GM12872 (cell line): ENCODE measurements around the gene EXO5.

Source experiments
- TF ChIP-seq, protein P1 (sequence below): IDR thresholded peaks from 3 replicates; pipeline ENCODE4 v1.5.1; 2011; ENCODE audit warnings: low read depth, mild to moderate bottlenecking, low read length, moderate library complexity; ENCODE audit not compliant: insufficient read depth

The EXO5 gene, protein sequence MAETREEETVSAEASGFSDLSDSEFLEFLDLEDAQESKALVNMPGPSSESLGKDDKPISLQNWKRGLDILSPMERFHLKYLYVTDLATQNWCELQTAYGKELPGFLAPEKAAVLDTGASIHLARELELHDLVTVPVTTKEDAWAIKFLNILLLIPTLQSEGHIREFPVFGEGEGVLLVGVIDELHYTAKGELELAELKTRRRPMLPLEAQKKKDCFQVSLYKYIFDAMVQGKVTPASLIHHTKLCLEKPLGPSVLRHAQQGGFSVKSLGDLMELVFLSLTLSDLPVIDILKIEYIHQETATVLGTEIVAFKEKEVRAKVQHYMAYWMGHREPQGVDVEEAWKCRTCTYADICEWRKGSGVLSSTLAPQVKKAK

DNA sequence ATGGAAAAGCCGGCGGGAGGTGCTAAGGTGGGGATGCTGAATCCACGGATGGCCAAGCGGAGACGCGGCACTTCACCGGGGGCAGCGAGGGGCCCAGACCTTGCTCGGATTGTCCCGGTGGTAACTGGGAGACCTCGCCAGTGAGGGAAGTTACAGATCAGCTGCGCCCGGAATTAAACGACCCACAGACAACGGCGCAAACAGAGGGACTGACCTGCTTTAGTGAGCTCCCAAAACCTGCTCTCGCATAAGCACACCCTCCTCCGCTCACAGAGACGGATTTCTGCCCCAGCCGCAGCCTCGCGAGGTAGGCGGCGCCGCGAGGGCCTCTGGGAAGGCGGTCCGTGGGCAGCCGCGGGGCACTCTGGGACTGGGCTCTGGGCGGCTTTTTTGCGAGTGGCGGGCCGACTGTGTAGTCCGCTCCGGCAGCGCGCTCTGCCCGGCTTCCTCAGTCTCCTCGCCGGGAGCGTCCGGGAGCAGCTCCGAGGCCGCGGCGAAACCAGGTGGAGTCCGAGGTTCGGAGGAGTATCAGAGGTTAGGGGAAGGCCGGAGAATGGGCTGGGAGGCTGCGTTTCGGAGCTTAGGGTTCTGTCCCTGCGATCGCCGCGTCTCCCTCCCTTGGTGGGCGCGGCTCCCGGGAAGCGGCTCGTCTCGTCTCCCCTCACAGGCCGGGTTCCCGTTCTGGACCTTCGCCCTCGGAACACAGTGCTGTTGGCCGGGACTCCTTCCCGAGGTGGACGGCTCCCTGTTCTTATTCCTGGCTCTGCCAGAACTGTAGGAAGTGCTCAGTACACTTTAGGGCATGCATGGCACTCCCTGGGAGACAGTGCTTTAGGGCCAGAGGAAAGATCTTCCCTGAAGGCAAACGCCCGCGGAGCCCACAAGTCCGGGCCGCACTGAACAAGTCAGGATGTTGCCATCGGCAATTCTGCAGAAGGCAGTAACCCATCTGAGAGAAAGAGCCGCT is at the start of gene EXO5:
EXO5 (plus strand) TSS at position 393 of the 967 bp plus-strand sequence. CDS start 5,778 bp downstream, outside the sequence.
- TF ChIP-seq, protein P1, sequence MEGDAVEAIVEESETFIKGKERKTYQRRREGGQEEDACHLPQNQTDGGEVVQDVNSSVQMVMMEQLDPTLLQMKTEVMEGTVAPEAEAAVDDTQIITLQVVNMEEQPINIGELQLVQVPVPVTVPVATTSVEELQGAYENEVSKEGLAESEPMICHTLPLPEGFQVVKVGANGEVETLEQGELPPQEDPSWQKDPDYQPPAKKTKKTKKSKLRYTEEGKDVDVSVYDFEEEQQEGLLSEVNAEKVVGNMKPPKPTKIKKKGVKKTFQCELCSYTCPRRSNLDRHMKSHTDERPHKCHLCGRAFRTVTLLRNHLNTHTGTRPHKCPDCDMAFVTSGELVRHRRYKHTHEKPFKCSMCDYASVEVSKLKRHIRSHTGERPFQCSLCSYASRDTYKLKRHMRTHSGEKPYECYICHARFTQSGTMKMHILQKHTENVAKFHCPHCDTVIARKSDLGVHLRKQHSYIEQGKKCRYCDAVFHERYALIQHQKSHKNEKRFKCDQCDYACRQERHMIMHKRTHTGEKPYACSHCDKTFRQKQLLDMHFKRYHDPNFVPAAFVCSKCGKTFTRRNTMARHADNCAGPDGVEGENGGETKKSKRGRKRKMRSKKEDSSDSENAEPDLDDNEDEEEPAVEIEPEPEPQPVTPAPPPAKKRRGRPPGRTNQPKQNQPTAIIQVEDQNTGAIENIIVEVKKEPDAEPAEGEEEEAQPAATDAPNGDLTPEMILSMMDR = no peak

DNA sequence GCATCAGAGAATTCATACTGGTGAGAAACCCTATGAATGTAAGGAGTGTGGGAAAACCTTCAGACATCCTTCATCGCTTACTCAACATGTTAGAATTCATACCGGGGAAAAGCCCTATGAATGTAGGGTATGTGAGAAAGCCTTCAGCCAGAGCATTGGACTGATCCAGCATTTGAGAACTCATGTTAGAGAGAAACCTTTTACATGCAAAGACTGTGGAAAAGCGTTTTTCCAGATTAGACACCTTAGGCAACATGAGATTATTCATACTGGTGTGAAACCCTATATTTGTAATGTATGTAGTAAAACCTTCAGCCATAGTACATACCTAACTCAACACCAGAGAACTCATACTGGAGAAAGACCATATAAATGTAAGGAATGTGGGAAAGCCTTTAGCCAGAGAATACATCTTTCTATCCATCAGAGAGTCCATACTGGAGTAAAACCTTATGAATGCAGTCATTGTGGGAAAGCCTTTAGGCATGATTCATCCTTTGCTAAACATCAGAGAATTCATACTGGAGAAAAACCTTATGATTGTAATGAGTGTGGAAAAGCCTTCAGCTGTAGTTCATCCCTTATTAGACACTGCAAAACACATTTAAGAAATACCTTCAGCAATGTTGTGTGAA is 45.5 kb upstream of the EXO5 start:
- TF ChIP-seq, protein P1 = no peak

DNA sequence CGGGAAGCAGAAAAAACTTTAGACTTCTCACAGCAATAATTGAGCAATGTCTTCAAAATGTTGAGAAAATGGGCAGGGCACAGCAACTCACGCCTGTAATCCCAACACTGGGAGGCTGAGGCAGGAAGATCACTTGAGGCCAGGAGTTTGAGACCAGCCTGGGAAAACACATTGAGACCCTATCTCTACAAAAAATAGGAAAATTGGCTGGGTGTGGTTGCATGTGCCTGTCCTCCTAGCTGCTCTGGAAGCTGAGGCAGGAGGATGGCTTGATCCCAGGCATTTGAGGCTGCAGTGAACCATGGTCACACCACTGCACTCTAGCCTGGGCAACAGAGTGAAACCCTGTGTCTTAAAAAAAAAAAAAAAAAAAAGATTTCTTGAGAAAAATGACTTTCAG is 39.2 kb upstream of the EXO5 start:
- TF ChIP-seq, protein P1 = no peak

DNA sequence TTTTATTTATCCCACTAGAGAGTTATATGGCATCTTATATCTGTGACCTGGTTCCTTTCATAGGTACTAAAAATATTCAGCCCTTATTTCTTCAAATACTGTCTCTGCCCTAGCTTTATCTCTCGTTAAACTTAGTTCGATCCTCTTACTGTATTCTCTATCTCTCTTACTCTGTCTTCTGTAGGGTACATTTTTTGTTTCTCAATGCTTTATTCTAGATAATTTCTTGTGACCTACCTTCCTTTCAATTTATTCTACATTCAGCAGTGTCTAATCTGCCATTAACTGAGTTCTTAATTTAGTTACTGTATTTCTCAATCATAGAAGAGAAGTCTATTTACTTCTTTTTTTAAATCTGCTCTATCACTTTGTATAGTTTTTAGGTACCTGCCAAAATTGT is 33.3 kb upstream of the EXO5 start:
- TF ChIP-seq, protein P1 = no peak

DNA sequence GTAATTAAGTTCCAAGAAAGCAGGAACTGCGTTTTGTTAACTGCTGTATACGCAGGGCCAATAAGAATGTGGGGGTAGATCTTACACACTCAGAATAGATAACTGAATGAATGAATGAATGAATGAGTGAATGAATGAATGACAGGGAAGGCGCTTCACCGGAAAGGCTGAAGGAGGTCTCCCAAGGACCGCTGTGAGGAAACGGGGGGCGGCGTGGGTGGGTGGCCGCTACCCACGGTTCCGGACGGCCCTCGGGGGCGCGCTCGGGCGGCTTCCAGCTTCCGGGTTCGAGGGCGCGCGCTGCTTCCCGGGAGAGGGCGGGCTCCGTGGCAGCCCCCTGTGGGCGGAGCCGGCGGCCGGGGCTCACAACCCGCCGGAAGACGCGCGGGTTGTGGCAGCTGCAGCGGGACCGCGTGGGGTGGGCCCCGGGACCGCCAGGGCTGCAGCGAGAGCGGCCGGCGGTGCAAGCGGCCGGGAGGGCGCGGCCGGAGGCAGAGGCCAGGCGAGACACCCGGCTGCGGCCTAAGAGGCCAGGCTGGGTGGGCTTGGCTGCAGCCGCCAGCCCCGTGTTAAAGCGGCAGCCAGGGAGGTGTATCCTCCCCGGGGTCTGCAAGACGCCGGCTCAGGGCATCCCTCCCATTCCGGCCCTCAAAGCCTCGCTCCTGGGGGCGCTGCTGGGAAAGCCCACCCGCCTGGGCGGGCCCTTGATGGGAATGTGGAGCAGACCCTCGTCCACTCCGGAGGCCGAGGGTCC is 31.5 kb upstream of the EXO5 start, which contains the start of gene ZFP69:
ZFP69 (plus strand) TSS at position 367 of the 754 bp plus-strand sequence. CDS start 2,072 bp downstream, outside the sequence.
- TF ChIP-seq, protein P1 = no peak

DNA sequence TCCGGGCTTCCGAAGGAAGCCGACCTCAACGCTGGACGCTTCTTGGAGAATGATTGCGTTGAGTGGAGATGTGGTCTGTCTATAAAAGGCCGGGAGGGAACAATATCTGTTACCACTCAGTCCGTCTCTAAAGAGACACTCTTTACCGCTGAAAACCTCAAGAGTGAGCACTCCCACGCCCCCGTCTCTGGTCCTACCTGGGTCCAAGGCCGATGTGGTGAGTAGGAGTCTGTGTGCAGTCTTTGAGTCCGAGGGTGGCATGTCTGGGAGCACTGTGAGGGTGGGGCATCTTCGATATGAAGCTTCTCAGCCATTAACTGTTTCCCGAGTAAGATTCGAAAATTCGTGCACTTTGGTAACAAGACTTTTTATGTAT is 30.9 kb upstream of the EXO5 start:
- TF ChIP-seq, protein P1 = no peak
